ENCODE data around the gene RNF103. TPM values are rescaled to one million over a fixed set of nuclear protein-coding genes. Genes with fewer than 3 reads are reported as not detected.

RNF103 gene
- total and polyA plus RNA-seq, 2 experiments from 2014 or later: 35.3 to 59.4 TPM

GRCh38 chr2:86649119-86649947, 25.7 kb upstream of the RNF103 start:
- peak overlapping the region; percentile 69 for H3K27ac ChIP-seq
- peak overlapping the region; percentile 32 for H3K4me2 ChIP-seq

GRCh38 chr2:86648681-86649080, 25.0 kb upstream of the RNF103 start:
- Histone ChIP-seq H3K79me2 (no peaks in the 10 kb centered on the region), H3K27me3 (no peaks in the 10 kb centered on the region), H2AFZ (no peak overlapping the region), H3K36me3 (replicated peaks; ENCODE audit: insufficient read depth, low read depth) (no peaks in the 10 kb centered on the region), H3K4me3 (no peak overlapping the region), H3K4me2 (peak overlapping the region; percentile 32), H3K9me3 (ENCODE audit: low read depth) (no peaks in the 10 kb centered on the region), H3K9me2 (replicated peaks; ENCODE audit: insufficient read depth) (no peaks in the 10 kb centered on the region), H3K27ac (peak overlapping the region; percentile 69), H3K4me1 (ENCODE audit: insufficient read depth) (no peaks in the 10 kb centered on the region), H4K20me1 (ENCODE audit: insufficient read depth, poor library complexity, severe bottlenecking) (no peaks in the 10 kb centered on the region)
- TF ChIP-seq EZH2phosphoT487 (IDR thresholded peaks at IDR 0.05; ENCODE audit: low read depth, severe bottlenecking, unreplicated experiment) (no peak), CTCF (IDR thresholded peaks at IDR 0.05; ENCODE audit: poor library complexity) (no peak), EZH2 (IDR thresholded peaks at IDR 0.05; ENCODE audit: borderline replicate concordance) (no peak)
- no peak for DNase-seq (ENCODE audit: low spot score)
- WGBS (ENCODE audit: low lambda C conversion rate, missing lambda C conversion rate): 73% methylated on average over 2 of the region's 2 CpGs

More at GRCh38 chr2:86649119-86649947, 25.7 kb upstream of the RNF103 start:
- DNase-seq (ENCODE audit: low spot score): peak; percentile 35
- no peaks in the 10 kb centered on the region for H3K4me1 ChIP-seq (ENCODE audit: insufficient read depth)
- 68% methylated on average over 1 of the region's 1 CpG for WGBS (ENCODE audit: low lambda C conversion rate, missing lambda C conversion rate)
- no peak overlapping the region for H3K4me3 ChIP-seq
- no peaks in the 10 kb centered on the region for H3K9me3 ChIP-seq (ENCODE audit: low read depth)
- H3K9me2 ChIP-seq (replicated peaks; ENCODE audit: insufficient read depth): no peaks in the 10 kb centered on the region
- H4K20me1 ChIP-seq (ENCODE audit: insufficient read depth, poor library complexity, severe bottlenecking): no peaks in the 10 kb centered on the region
- no peaks in the 10 kb centered on the region for H3K27me3 ChIP-seq
- no peaks in the 10 kb centered on the region for H3K36me3 ChIP-seq (replicated peaks; ENCODE audit: insufficient read depth, low read depth)
- H2AFZ ChIP-seq: no peak overlapping the region
- no peaks in the 10 kb centered on the region for H3K79me2 ChIP-seq
- no peak for TF ChIP-seq EZH2 (IDR thresholded peaks at IDR 0.05; ENCODE audit: borderline replicate concordance)
- no peak for TF ChIP-seq CTCF (IDR thresholded peaks at IDR 0.05; ENCODE audit: poor library complexity)
- TF ChIP-seq EZH2phosphoT487 (IDR thresholded peaks at IDR 0.05; ENCODE audit: low read depth, severe bottlenecking, unreplicated experiment): no peak

GRCh38 chr2:86646865-86647264, 23.2 kb upstream of the RNF103 start:
- no peaks in the 10 kb centered on the region for H3K9me2 ChIP-seq (replicated peaks; ENCODE audit: insufficient read depth)
- no peaks in the 10 kb centered on the region for H3K9me3 ChIP-seq (ENCODE audit: low read depth)
- no peak overlapping the region for H3K4me3 ChIP-seq
- H2AFZ ChIP-seq: no peak overlapping the region
- WGBS (ENCODE audit: low lambda C conversion rate, missing lambda C conversion rate): 87% methylated on average over 1 of the region's 1 CpG
- no peak for DNase-seq (ENCODE audit: low spot score)
- no peak overlapping the region for H3K27ac ChIP-seq
- H3K79me2 ChIP-seq: no peaks in the 10 kb centered on the region
- no peaks in the 10 kb centered on the region for H3K27me3 ChIP-seq
- no peak for TF ChIP-seq CTCF (IDR thresholded peaks at IDR 0.05; ENCODE audit: poor library complexity)
- TF ChIP-seq EZH2phosphoT487 (IDR thresholded peaks at IDR 0.05; ENCODE audit: low read depth, severe bottlenecking, unreplicated experiment): no peak
- TF ChIP-seq EZH2 (IDR thresholded peaks at IDR 0.05; ENCODE audit: borderline replicate concordance): no peak
- H3K36me3 ChIP-seq (replicated peaks; ENCODE audit: insufficient read depth, low read depth): no peaks in the 10 kb centered on the region
- no peak overlapping the region for H3K4me2 ChIP-seq
- no peaks in the 10 kb centered on the region for H3K4me1 ChIP-seq (ENCODE audit: insufficient read depth)
- H4K20me1 ChIP-seq (ENCODE audit: insufficient read depth, poor library complexity, severe bottlenecking): no peaks in the 10 kb centered on the region

Data from hepatocyte (in vitro differentiated cells).